ENCODE measurements around the gene SFPQ.
"Not testable (repeated sequence)": the region's sequence is repeated elsewhere in the genome, so short reads cannot be mapped to it uniquely, and the experiment has no call there.

DNA sequence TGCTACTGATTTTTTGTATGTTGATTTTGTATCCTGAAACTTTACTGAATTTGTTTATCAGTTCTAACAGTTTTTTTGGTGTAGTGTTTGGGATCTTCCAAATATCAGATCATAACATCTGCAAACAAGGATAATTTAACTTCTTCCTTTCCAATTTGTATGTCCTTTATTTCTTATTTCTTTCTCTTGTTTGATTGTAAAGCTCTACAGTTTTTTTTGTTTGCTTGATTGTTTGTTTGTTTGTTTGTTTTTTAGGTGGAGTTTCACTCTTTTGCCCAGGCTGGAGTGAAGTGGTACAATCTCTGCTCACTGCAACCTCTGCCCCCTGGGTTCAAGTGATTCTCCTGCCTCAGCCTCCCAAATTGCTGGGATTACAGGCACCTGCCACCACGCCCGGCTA, 43.8 kb upstream of the SFPQ start:
- TF ChIP-seq, protein P1, sequence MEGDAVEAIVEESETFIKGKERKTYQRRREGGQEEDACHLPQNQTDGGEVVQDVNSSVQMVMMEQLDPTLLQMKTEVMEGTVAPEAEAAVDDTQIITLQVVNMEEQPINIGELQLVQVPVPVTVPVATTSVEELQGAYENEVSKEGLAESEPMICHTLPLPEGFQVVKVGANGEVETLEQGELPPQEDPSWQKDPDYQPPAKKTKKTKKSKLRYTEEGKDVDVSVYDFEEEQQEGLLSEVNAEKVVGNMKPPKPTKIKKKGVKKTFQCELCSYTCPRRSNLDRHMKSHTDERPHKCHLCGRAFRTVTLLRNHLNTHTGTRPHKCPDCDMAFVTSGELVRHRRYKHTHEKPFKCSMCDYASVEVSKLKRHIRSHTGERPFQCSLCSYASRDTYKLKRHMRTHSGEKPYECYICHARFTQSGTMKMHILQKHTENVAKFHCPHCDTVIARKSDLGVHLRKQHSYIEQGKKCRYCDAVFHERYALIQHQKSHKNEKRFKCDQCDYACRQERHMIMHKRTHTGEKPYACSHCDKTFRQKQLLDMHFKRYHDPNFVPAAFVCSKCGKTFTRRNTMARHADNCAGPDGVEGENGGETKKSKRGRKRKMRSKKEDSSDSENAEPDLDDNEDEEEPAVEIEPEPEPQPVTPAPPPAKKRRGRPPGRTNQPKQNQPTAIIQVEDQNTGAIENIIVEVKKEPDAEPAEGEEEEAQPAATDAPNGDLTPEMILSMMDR (IDR thresholded peaks at IDR 0.05; ENCODE audit: poor library complexity, severe bottlenecking), result not testable (repeated sequence)
- not testable (repeated sequence) for TF ChIP-seq TAF1 (IDR thresholded peaks at IDR 0.05; ENCODE audit: low read depth); EP300 (conservative IDR thresholded peaks at IDR 0.05; ENCODE audit: poor library complexity, severe bottlenecking); RAD21 (conservative IDR thresholded peaks at IDR 0.05); SMC3 (conservative IDR thresholded peaks at IDR 0.05; ENCODE audit: poor library complexity); EZH2 (IDR thresholded peaks at IDR 0.05; ENCODE audit: borderline replicate concordance, insufficient read depth, low read length, poor library complexity, severe bottlenecking)
- TF ChIP-seq, protein P2, sequence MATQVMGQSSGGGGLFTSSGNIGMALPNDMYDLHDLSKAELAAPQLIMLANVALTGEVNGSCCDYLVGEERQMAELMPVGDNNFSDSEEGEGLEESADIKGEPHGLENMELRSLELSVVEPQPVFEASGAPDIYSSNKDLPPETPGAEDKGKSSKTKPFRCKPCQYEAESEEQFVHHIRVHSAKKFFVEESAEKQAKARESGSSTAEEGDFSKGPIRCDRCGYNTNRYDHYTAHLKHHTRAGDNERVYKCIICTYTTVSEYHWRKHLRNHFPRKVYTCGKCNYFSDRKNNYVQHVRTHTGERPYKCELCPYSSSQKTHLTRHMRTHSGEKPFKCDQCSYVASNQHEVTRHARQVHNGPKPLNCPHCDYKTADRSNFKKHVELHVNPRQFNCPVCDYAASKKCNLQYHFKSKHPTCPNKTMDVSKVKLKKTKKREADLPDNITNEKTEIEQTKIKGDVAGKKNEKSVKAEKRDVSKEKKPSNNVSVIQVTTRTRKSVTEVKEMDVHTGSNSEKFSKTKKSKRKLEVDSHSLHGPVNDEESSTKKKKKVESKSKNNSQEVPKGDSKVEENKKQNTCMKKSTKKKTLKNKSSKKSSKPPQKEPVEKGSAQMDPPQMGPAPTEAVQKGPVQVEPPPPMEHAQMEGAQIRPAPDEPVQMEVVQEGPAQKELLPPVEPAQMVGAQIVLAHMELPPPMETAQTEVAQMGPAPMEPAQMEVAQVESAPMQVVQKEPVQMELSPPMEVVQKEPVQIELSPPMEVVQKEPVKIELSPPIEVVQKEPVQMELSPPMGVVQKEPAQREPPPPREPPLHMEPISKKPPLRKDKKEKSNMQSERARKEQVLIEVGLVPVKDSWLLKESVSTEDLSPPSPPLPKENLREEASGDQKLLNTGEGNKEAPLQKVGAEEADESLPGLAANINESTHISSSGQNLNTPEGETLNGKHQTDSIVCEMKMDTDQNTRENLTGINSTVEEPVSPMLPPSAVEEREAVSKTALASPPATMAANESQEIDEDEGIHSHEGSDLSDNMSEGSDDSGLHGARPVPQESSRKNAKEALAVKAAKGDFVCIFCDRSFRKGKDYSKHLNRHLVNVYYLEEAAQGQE (IDR thresholded peaks at IDR 0.05; ENCODE audit: borderline replicate concordance), result not testable (repeated sequence)

Measured in neural cell (in vitro differentiated cells).